OCI-LY7 (cell line): Measurements from ENCODE around the gene ADRA1B. TPM values are rescaled to one million over a fixed set of nuclear protein-coding genes. Genes with fewer than 3 reads are reported as not detected.
"Not testable (repeated sequence)": the region's sequence is repeated elsewhere in the genome, so short reads cannot be mapped to it uniquely, and the experiment has no call there.

Experiments
- BruUV-seq: library from RNA; stranded (reverse); fragments of 400-500 nt; replicated peaks from 2 replicates; lab custom pipeline; 2021; lab: Mats Ljungman, UMichigan
- CTCF ChIA-PET: fragments of 300-600 bp; sonication (Branson Sonifier 250); formaldehyde crosslinking; loops from one replicate; lab custom pipeline; 2022; ENCODE audit warnings: antibody characterized with exemption; ENCODE audit not compliant: unreplicated experiment; lab: Charles Lee
- POLR2A ChIA-PET: fragments of 300-600 bp; sonication (Branson Sonifier 250); formaldehyde crosslinking; loops from one replicate; lab custom pipeline; 2022; ENCODE audit warnings: antibody characterized with exemption; lab: Charles Lee
- DNase-seq: peaks from one replicate; pipeline ENCODE4 v3.0.0-alpha.2; 2015; ENCODE audit warnings: low spot score
- H2AFZ ChIP-seq: fragments of 200-600 bp; sonication (generic), shearing (Covaris generic); 2 replicates; pipeline ENCODE4 v1.6.1; 2014; ENCODE audit warnings: mild to moderate bottlenecking, antibody characterized with exemption, low read length, moderate library complexity
- H3K27ac ChIP-seq: fragments of 200-600 bp; sonication (generic); 2 replicates; pipeline ENCODE4 v1.5.1; 2014; ENCODE audit warnings: mixed run types, low read depth, mild to moderate bottlenecking, moderate library complexity, low read length, inconsistent platforms; ENCODE audit not compliant: poor library complexity, severe bottlenecking
- H3K36me3 ChIP-seq: fragments of 200-600 bp; sonication (generic); 2 replicates; pipeline ENCODE4 v1.6.1; 2014; ENCODE audit warnings: mild to moderate bottlenecking, antibody characterized with exemption, low read length, moderate library complexity, mixed read lengths; ENCODE audit not compliant: insufficient read depth
- H3K4me1 ChIP-seq: fragments of 200-600 bp; sonication (generic); 2 replicates; pipeline ENCODE4 v1.5.1; 2014; ENCODE audit warnings: mild to moderate bottlenecking, low read length; ENCODE audit not compliant: insufficient read depth, poor library complexity, severe bottlenecking
- H3K4me2 ChIP-seq: fragments of 200-600 bp; sonication (generic); 2 replicates; pipeline ENCODE4 v1.6.1; 2014; ENCODE audit warnings: mild to moderate bottlenecking, low read length
- H3K4me3 ChIP-seq: fragments of 200-600 bp; sonication (generic); 2 replicates; pipeline ENCODE4 v1.5.1; 2014; ENCODE audit warnings: mild to moderate bottlenecking, low read depth, low read length; ENCODE audit not compliant: poor library complexity, severe bottlenecking
- H3K79me2 ChIP-seq: fragments of 200-600 bp; sonication (generic); 2 replicates; pipeline ENCODE4 v1.6.1; 2016; ENCODE audit warnings: low read depth, mild to moderate bottlenecking, low read length, moderate library complexity, mixed read lengths; ENCODE audit not compliant: insufficient read depth
- H3K9me2 ChIP-seq: fragments of 200-600 bp; sonication (generic); 2 replicates; pipeline ENCODE4 v1.6.1; 2016; ENCODE audit warnings: mild to moderate bottlenecking, low read length, mixed read lengths; ENCODE audit not compliant: insufficient read depth
- H3K9me3 ChIP-seq: fragments of 200-600 bp; sonication (generic); 2 replicates; pipeline ENCODE4 v1.6.1; 2014; ENCODE audit warnings: mild to moderate bottlenecking, mixed run types, low read length, mixed read lengths
- H4K20me1 ChIP-seq: fragments of 200-600 bp; sonication (generic); 2 replicates; pipeline ENCODE4 v1.6.1; 2014; ENCODE audit warnings: mild to moderate bottlenecking, antibody characterized with exemption, low read length, moderate library complexity, mixed read lengths; ENCODE audit not compliant: insufficient read depth
- CTCF ChIP-seq: fragments of 200-600 bp; sonication (generic); conservative IDR thresholded peaks from 2 replicates; pipeline ENCODE4 v1.5.1; 2014; ENCODE audit warnings: mild to moderate bottlenecking, antibody characterized with exemption, low read length, moderate library complexity, mixed read lengths
- EZH2phosphoT487 ChIP-seq: fragments of 200-600 bp; sonication (generic); IDR thresholded peaks from 2 replicates; pipeline ENCODE4 v1.6.1; 2018; ENCODE audit warnings: low read depth, borderline replicate concordance, mild to moderate bottlenecking, mixed run types, antibody characterized with exemption, low read length, moderate library complexity, mixed read lengths
- intact Hi-C: fragments of 100-400 bp; cut with micrococcal nuclease; formaldehyde crosslinking; loops from one replicate; pipeline ENCODE4 v1.10.0; 2022; ENCODE audit not compliant: unreplicated experiment
- total RNA-seq, 2 experiments: library from RNA; depleted of rRNA in 1 of 2; stranded (reverse); fragments of >200 nt in 1 of 2; shearing (Covaris generic) in 1 of 2; gene quantifications; 2 replicates each; pipeline ENCODE4 v1.2.3, GENCODE V29; 2014 to 2022

The ADRA1B gene
- total RNA-seq, 2 experiments from 2014 or later, result not detected

- BruUV-seq, result no TSS peak
- CTCF ChIA-PET, result interaction anchor here (0.6 to 1.1 kb wide), 2 partner anchors 10 to 272 kb away, joined by 4 read pairs; no protein-coding TSS in a partner anchor
- Histone ChIP-seq H2AFZ (no peak overlapping the region), H3K79me2 (peaks cover 32% of the 10 kb centered on the region), H3K27ac (no peak overlapping the region), H3K4me2 (peak overlapping the region; percentile 2; the same call in 1 of the 2 replicates), H3K4me3 (no peak overlapping the region), H3K4me1 (peaks cover 14% of the 10 kb centered on the region), H3K36me3 (peaks cover 52% of the 10 kb centered on the region), H3K9me3 (no peaks in the 10 kb centered on the region), H3K9me2 (no peaks in the 10 kb centered on the region), H4K20me1 (no peaks in the 10 kb centered on the region)
- DNase-seq, result no peak
- no peak for TF ChIP-seq EZH2phosphoT487
- no peak for TF ChIP-seq CTCF
- POLR2A ChIA-PET, result interaction anchor here (0.5 kb wide), 1 partner anchor 69 kb away, joined by 8 read pairs; no protein-coding TSS in a partner anchor
- intact Hi-C loops, result no loop called here
Measured at GRCh38 chr5:160011471-160011870, 95.2 kb downstream of the ADRA1B start.

GRCh38 chr5:160014197-160014596, 97.9 kb downstream of the ADRA1B start:
- CTCF ChIA-PET, H3K27ac ChIP-seq, intact Hi-C loops, H3K4me3 ChIP-seq, BruUV-seq, DNase-seq, H3K9me3 ChIP-seq, H3K9me2 ChIP-seq, POLR2A ChIA-PET, H3K4me2 ChIP-seq, H2AFZ ChIP-seq, H4K20me1 ChIP-seq: not testable (repeated sequence)
- Histone ChIP-seq H3K79me2 (peaks cover 30% of the 10 kb centered on the region), H3K36me3 (peaks cover 79% of the 10 kb centered on the region), H3K4me1 (peaks cover 14% of the 10 kb centered on the region)

- intact Hi-C loops, result no loop called here
- no peaks in the 10 kb centered on the region for H3K4me1 ChIP-seq
- peaks cover 63% of the 10 kb centered on the region for H3K36me3 ChIP-seq
- H3K27ac ChIP-seq, result no peak overlapping the region
- TF ChIP-seq CTCF (no peak), EZH2phosphoT487 (no peak)
- CTCF ChIA-PET, result no interaction called here
- no peak overlapping the region for H2AFZ ChIP-seq
- H3K4me2 ChIP-seq, result no peak overlapping the region
- 0 out of 2 replicates have a peak, but pooled peaks cover 3% of the 10 kb centered on the region for H4K20me1 ChIP-seq
- H3K79me2 ChIP-seq, result peaks cover 8% of the 10 kb centered on the region; the same call in 1 of the 2 replicates
- no peaks in the 10 kb centered on the region for H3K9me3 ChIP-seq
- POLR2A ChIA-PET, result interaction anchor here (0.7 to 1.2 kb wide), 2 partner anchors 10 to 578 kb away, joined by 3 read pairs; partner anchors contain the start of gene TTC1
- BruUV-seq, result no TSS peak
- H3K4me3 ChIP-seq, result no peak overlapping the region
- no peak for DNase-seq
- H3K9me2 ChIP-seq, result no peaks in the 10 kb centered on the region
Measured at GRCh38 chr5:160018945-160019625, 102.8 kb downstream of the ADRA1B start.
